GM08714 (cell line): Measurements from ENCODE around the gene ATF6.

Experiments
- H3K4me3 ChIP-seq: fragments of 200-500 bp; sonication (Bioruptor generic); 2 replicates; pipeline ENCODE4 v1.5.1; 2014; ENCODE audit warnings: mild to moderate bottlenecking, low read length, inconsistent platforms
- ZNF274 ChIP-seq: IDR thresholded peaks from 2 replicates; pipeline ENCODE4 v1.6.1; 2012; ENCODE audit warnings: mild to moderate bottlenecking, low read depth, low read length

Gene ATF6

GRCh38 chr1:161933592-161934588 lies 167.8 kb downstream of the ATF6 start:
- H3K4me3 ChIP-seq: no peak overlapping the region
- TF ChIP-seq ZNF274: no peak

GRCh38 chr1:161935264-161935663 lies 169.1 kb downstream of the ATF6 start:
- no peak for TF ChIP-seq ZNF274
- H3K4me3 ChIP-seq: no peak overlapping the region

- no peak overlapping the region for H3K4me3 ChIP-seq
- no peak for TF ChIP-seq ZNF274
Measured at GRCh38 chr1:161936786-161937185, 170.7 kb downstream of the ATF6 start.

- no peak overlapping the region for H3K4me3 ChIP-seq
- no peak for TF ChIP-seq ZNF274
Measured at GRCh38 chr1:161940866-161941591, 174.9 kb downstream of the ATF6 start.

- H3K4me3 ChIP-seq: no peak overlapping the region
- no peak for TF ChIP-seq ZNF274
Measured at GRCh38 chr1:161941726-161942436, 175.8 kb downstream of the ATF6 start.

- TF ChIP-seq ZNF274: no peak
- no peak overlapping the region for H3K4me3 ChIP-seq
Measured at GRCh38 chr1:161943737-161944136, 177.6 kb downstream of the ATF6 start.

GRCh38 chr1:161944381-161944780 lies 178.3 kb downstream of the ATF6 start:
- no peak for TF ChIP-seq ZNF274
- no peak overlapping the region for H3K4me3 ChIP-seq

- H3K4me3 ChIP-seq: no peak overlapping the region
- no peak for TF ChIP-seq ZNF274
Measured at GRCh38 chr1:161945306-161946060, 179.4 kb downstream of the ATF6 start.

GRCh38 chr1:161946071-161946987 lies 180.2 kb downstream of the ATF6 start:
- TF ChIP-seq ZNF274: no peak

GRCh38 chr1:161948435-161948834 lies 182.3 kb downstream of the ATF6 start:
- H3K4me3 ChIP-seq: no peak overlapping the region
- no peak for TF ChIP-seq ZNF274

More at GRCh38 chr1:161946071-161946987, 180.2 kb downstream of the ATF6 start:
- H3K4me3 ChIP-seq: no peak overlapping the region

GRCh38 chr1:161949548-161949947 lies 183.4 kb downstream of the ATF6 start:
- TF ChIP-seq ZNF274: no peak
- no peak overlapping the region for H3K4me3 ChIP-seq

- TF ChIP-seq ZNF274: no peak
Measured at GRCh38 chr1:161950377-161950776, 184.3 kb downstream of the ATF6 start.

More at GRCh38 chr1:161950377-161950776, 184.3 kb downstream of the ATF6 start:
- no peak overlapping the region for H3K4me3 ChIP-seq
